Loucy (cell line): ENCODE data around the gene PHAX.
A peak's percentile ranks its signal among the peaks of the same experiment; 100 is the strongest.
"Not testable (repeated sequence)": the region's sequence is repeated elsewhere in the genome, so short reads cannot be mapped to it uniquely, and the experiment has no call there.

Experiments used
- H2AFZ ChIP-seq: fragments of 200-600 bp; sonication (generic); 2 replicates; pipeline ENCODE4 v1.6.0; 2016; ENCODE audit warnings: antibody characterized with exemption, mild to moderate bottlenecking, low read length, moderate library complexity
- H3F3A ChIP-seq: fragments of 200-600 bp; 2 replicates; pipeline ENCODE4 v1.6.0; 2016; ENCODE audit warnings: antibody characterized with exemption, low read depth, mild to moderate bottlenecking
- H3K27me3 ChIP-seq: fragments of 200-600 bp; sonication (generic); 2 replicates; pipeline ENCODE4 v1.6.1; 2014; ENCODE audit warnings: low read length, mild to moderate bottlenecking; ENCODE audit not compliant: insufficient read depth, poor library complexity, severe bottlenecking
- H3K36me3 ChIP-seq: fragments of 200-600 bp; sonication (generic); 2 replicates; pipeline ENCODE4 v1.6.1; 2016; ENCODE audit warnings: low read length; ENCODE audit not compliant: insufficient read depth
- H3K4me1 ChIP-seq: fragments of 200-600 bp; sonication (generic); 2 replicates; pipeline ENCODE4 v1.5.1; 2014; ENCODE audit warnings: low read length, mild to moderate bottlenecking; ENCODE audit not compliant: insufficient read depth, poor library complexity, severe bottlenecking
- H3K4me2 ChIP-seq: fragments of 200-600 bp; sonication (generic); 2 replicates; pipeline ENCODE4 v1.6.0; 2014; ENCODE audit warnings: antibody characterized with exemption, low read length, low read depth, mild to moderate bottlenecking; ENCODE audit not compliant: poor library complexity, severe bottlenecking
- H3K4me3 ChIP-seq: fragments of 200-600 bp; sonication (generic); 2 replicates; pipeline ENCODE4 v1.5.1; 2014; ENCODE audit warnings: low read length, mild to moderate bottlenecking, mixed read lengths; ENCODE audit not compliant: poor library complexity, severe bottlenecking
- H3K79me2 ChIP-seq: fragments of 200-600 bp; sonication (generic); 2 replicates; pipeline ENCODE4 v1.6.1; 2014; ENCODE audit warnings: low read length; ENCODE audit not compliant: insufficient read depth
- H3K9ac ChIP-seq: fragments of 200-600 bp; sonication (generic); 2 replicates; pipeline ENCODE4 v1.6.0; 2014; ENCODE audit warnings: mild to moderate bottlenecking, low read depth, low read length, moderate library complexity; ENCODE audit not compliant: poor library complexity, severe bottlenecking
- H3K9me2 ChIP-seq: fragments of 200-600 bp; sonication (generic); replicated peaks from 2 replicates; pipeline ENCODE4 v1.6.1; 2016; ENCODE audit warnings: low read depth, low read length, mixed read lengths
- H3K9me3 ChIP-seq: fragments of 200-600 bp; sonication (generic); 2 replicates; pipeline ENCODE4 v1.6.1; 2014; ENCODE audit warnings: mild to moderate bottlenecking, antibody characterized with exemption, low read length, low read depth; ENCODE audit not compliant: insufficient read depth
- H4K20me1 ChIP-seq: fragments of 200-600 bp; sonication (generic); 2 replicates; pipeline ENCODE4 v1.6.0; 2014; ENCODE audit warnings: antibody characterized with exemption, low read length, mild to moderate bottlenecking; ENCODE audit not compliant: insufficient read depth, poor library complexity, severe bottlenecking
- EZH2phosphoT487 ChIP-seq: fragments of 200-600 bp; IDR thresholded peaks from 2 replicates; pipeline ENCODE4 v1.6.1; 2018; ENCODE audit warnings: antibody characterized with exemption, mild to moderate bottlenecking, moderate library complexity, borderline replicate concordance
- TF ChIP-seq, protein P1 (sequence below): fragments of 200-600 bp; sonication (generic); conservative IDR thresholded peaks from 2 replicates; pipeline ENCODE4 v1.5.1; 2014; ENCODE audit warnings: mild to moderate bottlenecking, antibody characterized with exemption, low read length

The PHAX gene

DNA sequence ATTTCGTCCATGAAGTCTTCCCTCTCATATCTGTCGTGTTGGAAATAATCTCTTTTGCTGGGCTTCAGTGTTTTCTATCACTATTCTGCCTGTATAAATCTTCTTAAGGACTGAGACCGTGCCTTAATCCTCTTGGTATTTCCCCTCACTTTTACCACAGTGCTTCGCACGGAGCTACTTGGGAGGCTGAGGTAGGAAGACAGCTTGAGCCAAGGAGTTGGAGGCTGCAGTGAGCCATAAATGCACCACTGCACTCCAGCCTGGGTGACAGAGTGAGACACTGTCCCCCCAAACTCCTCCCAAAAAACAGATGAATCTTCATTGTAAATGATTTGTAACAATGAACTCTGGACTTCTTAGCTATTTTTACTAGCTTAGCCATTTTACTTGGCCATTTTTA is 57.8 kb downstream of the PHAX start:
- H4K20me1 ChIP-seq, result no peaks in the 10 kb centered on the region
- H2AFZ ChIP-seq, result no peak overlapping the region
- no peaks in the 10 kb centered on the region for H3K9me3 ChIP-seq
- no peak overlapping the region for H3K4me2 ChIP-seq
- H3F3A ChIP-seq, result no peaks in the 10 kb centered on the region
- H3K36me3 ChIP-seq, result no peaks in the 10 kb centered on the region
- no peaks in the 10 kb centered on the region for H3K4me1 ChIP-seq
- H3K4me3 ChIP-seq, result no peak overlapping the region
- no peaks in the 10 kb centered on the region for H3K27me3 ChIP-seq
- H3K9me2 ChIP-seq, result no peaks in the 10 kb centered on the region
- no peaks in the 10 kb centered on the region for H3K79me2 ChIP-seq
- no peak overlapping the region for H3K9ac ChIP-seq
- TF ChIP-seq EZH2phosphoT487, result no peak
- TF ChIP-seq, protein P1, sequence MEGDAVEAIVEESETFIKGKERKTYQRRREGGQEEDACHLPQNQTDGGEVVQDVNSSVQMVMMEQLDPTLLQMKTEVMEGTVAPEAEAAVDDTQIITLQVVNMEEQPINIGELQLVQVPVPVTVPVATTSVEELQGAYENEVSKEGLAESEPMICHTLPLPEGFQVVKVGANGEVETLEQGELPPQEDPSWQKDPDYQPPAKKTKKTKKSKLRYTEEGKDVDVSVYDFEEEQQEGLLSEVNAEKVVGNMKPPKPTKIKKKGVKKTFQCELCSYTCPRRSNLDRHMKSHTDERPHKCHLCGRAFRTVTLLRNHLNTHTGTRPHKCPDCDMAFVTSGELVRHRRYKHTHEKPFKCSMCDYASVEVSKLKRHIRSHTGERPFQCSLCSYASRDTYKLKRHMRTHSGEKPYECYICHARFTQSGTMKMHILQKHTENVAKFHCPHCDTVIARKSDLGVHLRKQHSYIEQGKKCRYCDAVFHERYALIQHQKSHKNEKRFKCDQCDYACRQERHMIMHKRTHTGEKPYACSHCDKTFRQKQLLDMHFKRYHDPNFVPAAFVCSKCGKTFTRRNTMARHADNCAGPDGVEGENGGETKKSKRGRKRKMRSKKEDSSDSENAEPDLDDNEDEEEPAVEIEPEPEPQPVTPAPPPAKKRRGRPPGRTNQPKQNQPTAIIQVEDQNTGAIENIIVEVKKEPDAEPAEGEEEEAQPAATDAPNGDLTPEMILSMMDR, result no peak

DNA sequence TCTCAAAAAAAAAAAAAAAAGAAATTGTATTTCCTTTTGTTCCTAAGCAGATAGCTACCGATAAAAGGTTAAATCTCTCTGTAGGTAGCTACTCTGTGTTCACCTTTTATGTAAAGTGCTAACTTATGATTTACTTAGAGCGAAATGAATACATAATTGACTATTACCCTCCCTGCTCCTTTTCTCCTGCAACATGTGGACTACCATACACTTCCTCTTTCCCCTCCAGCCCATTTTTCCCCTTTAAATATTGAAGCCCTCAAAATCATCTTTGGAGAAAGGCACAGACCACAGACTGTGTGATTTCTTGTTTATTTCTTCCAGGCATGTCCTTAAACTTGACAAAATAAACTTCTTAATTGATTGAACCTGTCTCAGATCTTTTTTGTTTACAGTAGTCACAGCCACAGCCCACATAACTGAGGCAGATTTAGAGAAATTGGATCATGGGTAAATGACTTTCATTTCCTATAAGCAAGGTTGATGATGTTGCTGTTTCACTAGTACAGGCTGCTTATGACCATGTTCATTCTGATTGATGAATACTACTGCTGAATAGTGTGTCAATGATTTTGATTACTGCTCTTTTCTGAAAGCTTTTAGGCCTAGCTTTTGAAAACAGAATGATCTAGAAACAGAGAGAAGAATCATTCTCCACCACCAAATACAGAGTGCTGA is 59.2 kb downstream of the PHAX start:
- H3K4me2 ChIP-seq, result no peak overlapping the region

DNA sequence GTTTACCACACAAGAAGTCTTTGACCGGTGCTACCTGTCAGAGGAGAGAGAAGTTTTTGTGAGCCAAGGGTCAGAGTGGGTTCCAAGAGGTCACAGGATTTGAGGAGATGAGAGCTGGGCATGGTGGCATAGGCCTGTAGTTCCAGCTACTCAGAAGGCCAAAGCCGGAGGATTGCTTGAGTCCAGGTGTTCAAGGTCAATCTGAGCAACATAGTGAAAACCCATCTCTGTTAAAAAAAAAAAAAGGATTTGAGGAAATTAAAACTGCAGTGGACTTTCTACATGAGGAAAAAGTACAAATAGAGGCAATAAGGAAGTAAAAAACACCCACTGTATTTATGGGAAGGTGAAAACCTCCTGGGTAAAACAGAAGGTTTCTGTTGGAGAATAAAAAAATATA is 63.8 kb downstream of the PHAX start:
- no peaks in the 10 kb centered on the region for H3K9me2 ChIP-seq
- H3K9ac ChIP-seq, result no peak overlapping the region
- H4K20me1 ChIP-seq, result no peaks in the 10 kb centered on the region
- no peak overlapping the region for H3K4me3 ChIP-seq
- H3K79me2 ChIP-seq, result no peaks in the 10 kb centered on the region
- H3F3A ChIP-seq, result no peaks in the 10 kb centered on the region
- H3K36me3 ChIP-seq, result no peaks in the 10 kb centered on the region
- no peak overlapping the region for H2AFZ ChIP-seq
- no peak for TF ChIP-seq EZH2phosphoT487
- TF ChIP-seq, protein P1, result no peak
- no peaks in the 10 kb centered on the region for H3K4me1 ChIP-seq
- H3K9me3 ChIP-seq, result no peaks in the 10 kb centered on the region
- no peaks in the 10 kb centered on the region for H3K27me3 ChIP-seq
- H3K4me2 ChIP-seq, result no peak overlapping the region

More for the DNA sequence above, 59.2 kb downstream of the PHAX start:
- Histone ChIP-seq H4K20me1 (no peaks in the 10 kb centered on the region), H3K4me3 (no peak overlapping the region), H3K9me2 (no peaks in the 10 kb centered on the region), H3K36me3 (no peaks in the 10 kb centered on the region), H3K79me2 (no peaks in the 10 kb centered on the region), H3K4me1 (no peaks in the 10 kb centered on the region), H2AFZ (peak overlapping the region; percentile 73; the same call in 1 of the 2 replicates), H3F3A (no peaks in the 10 kb centered on the region), H3K27me3 (no peaks in the 10 kb centered on the region), H3K9me3 (no peaks in the 10 kb centered on the region), H3K9ac (no peak overlapping the region)
- TF ChIP-seq EZH2phosphoT487, result no peak
- TF ChIP-seq, protein P1, result no peak

DNA sequence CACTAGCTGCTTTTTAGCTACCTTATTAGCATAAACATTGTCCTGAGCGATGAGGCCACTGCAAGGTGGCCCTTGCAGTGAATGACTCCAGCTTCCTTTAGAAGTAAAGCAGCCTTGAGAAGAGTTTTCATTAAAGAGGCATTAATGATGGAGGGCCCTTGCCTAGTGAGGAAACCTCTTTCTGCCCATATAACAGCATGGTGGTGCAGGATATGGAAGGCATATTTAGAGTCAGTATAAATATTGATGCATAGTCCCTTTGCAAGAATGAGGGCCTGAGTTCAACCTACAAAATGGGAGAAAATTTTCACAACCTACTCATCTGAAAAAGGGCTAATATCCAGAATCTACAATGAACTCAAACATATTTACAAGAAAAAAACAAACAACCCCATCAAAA is 69.4 kb downstream of the PHAX start:
- not testable (repeated sequence) for H3K4me3 ChIP-seq, H3K9me3 ChIP-seq, H4K20me1 ChIP-seq, H3K4me2 ChIP-seq, H2AFZ ChIP-seq, H3K9me2 ChIP-seq, H3K9ac ChIP-seq, H3K4me1 ChIP-seq, H3K79me2 ChIP-seq, H3K27me3 ChIP-seq, H3K36me3 ChIP-seq, H3F3A ChIP-seq

DNA sequence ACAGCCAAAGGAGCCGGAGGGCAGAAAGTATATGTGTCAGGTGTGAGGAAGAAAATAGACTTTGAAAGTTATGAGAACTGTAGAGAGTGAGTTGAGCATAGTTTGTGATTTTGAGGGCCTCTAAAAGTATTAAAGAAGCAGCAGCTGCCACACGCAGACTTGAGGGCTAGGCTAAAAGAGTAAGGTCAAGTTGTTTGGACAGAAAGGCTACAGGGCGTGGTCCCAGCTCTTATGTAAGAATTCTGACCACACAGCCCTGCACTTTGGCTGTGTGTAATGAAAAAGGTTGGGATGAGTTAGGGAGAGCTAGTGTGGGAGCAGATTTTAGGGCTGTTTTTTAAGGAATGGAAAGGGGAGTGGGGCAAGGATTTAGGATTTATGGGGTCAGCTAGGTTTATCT is 70.9 kb downstream of the PHAX start:
- not testable (repeated sequence) for H3K9me3 ChIP-seq, H3F3A ChIP-seq, H3K36me3 ChIP-seq, H2AFZ ChIP-seq, H3K4me2 ChIP-seq, H3K4me3 ChIP-seq, H3K9ac ChIP-seq, H3K4me1 ChIP-seq, H3K9me2 ChIP-seq, H3K79me2 ChIP-seq, H4K20me1 ChIP-seq, H3K27me3 ChIP-seq
